HG03175 (cell line): ENCODE measurements around the gene ZSWIM9.

ENCODE experiments used
- ATAC-seq: cut with Tn5 transposase; IDR thresholded peaks from one replicate; pipeline ENCODE4 v1.9.1; 2021; ENCODE audit warnings: mild to moderate bottlenecking, moderate library complexity; ENCODE audit not compliant: unreplicated experiment

ZSWIM9 gene

DNA sequence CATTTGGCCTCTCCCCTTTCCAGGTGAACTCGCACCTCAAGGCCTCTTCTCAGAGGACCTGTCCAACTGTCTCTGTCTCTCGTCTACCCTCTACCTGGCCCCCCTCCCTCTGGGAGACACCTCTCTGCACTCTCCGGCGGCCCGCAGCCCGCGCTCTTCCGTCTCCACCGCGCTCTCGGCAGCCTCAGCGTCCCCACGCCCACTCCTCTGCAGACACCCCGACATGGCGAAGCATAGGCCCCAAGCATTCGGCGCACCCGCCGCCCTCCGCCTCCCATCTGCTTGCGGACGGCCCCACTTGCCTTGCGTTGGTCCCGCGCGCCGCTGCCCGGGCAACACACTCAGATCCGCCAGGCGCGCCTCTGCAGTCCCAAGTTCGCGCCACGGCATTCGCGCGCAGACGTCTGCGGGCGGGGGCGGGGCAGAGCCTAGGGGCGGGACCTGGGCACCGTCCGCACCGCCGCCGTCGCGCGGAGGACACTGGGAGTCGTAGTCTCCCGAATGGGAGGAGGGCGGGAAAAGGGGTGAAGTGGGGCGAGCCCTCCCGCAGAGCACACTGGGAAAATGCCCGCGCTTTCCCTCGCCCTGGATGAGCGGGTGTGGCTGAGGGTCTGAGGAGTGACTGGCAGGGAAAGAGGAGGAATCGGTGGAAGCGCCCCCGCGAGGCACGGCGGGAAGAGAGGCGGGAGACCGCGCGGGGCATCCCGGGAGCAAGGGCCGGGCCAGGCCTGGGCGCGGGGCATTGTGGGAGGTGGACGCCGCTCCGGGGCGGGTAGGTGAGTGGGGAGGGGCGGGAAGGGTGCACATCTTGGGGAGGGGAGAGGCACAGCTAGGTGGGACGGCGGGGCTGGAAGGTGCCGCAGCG is at the start of gene ZSWIM9, which contains the start of gene LIG1:
ZSWIM9 (plus strand) TSS at position 742 of the 865 bp plus-strand sequence. CDS start 1,123 bp downstream, outside the sequence.
LIG1 (minus strand) TSS at position 406 of the 865 bp plus-strand sequence. CDS start 4,778 bp downstream, outside the sequence.
- peak; percentile 81 for ATAC-seq

DNA sequence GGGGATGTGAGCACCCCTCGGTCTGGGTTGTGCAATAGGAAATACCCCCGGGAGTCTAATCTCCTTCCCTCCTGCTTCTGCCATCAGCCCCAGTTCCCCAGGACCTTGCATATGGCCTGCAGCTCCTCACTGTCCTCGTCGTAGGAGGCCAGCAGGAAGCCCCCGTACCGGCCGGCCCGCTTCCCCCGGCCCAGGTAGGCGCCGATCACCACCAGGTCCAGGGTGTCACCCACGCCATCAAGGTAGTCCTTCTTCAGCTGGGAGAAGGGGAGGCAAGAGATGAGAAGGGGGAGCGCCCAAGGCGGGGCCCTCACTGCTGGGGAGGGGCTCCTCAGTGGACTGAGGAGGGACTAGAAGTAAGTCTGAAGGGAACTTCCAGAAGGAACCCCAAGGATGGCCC is 49.4 kb upstream of the ZSWIM9 start:
- ATAC-seq: no peak

DNA sequence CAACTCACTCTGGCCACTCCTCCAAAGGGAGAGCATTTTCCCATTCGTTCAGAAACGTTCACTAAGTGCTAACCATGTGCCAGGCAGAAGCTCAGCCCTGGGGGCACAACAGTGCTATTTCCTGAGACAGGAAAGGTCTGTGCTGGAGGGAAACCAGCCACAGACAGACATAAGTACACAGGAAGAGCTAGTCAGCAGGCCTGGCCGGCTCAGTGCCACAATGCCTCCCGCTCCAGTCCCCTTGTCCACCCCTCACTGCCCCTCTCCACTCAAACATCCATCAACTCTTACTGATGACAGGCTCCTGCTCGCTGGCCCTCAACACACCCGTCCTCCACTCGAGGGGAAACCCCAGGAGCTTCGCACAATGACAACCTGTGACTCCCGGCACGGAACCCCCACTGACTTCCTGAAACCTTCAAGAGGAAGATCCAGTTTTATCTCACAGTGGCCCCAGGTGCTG is 48.5 kb upstream of the ZSWIM9 start:
- ATAC-seq: no peak

DNA sequence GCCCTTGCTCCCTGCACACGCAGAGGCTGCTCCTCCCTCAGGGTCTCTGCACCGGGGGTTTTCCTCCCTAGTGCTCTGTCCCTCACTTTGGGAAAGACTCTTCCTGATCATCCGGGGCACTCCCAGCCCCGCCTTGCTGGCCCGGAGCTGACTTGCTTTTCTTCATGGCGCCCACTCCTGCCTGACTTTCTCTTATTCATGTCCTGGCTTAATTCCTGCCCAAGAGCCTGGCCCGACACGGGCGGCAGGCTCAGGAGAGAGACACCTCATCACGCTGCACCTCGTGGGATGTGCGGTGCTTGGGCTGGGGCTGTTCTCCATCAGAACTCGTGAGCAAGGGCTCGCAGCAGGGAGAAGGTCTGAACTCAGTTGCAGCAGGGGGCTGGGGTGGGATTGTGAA is 48.1 kb upstream of the ZSWIM9 start:
- no peak for ATAC-seq

DNA sequence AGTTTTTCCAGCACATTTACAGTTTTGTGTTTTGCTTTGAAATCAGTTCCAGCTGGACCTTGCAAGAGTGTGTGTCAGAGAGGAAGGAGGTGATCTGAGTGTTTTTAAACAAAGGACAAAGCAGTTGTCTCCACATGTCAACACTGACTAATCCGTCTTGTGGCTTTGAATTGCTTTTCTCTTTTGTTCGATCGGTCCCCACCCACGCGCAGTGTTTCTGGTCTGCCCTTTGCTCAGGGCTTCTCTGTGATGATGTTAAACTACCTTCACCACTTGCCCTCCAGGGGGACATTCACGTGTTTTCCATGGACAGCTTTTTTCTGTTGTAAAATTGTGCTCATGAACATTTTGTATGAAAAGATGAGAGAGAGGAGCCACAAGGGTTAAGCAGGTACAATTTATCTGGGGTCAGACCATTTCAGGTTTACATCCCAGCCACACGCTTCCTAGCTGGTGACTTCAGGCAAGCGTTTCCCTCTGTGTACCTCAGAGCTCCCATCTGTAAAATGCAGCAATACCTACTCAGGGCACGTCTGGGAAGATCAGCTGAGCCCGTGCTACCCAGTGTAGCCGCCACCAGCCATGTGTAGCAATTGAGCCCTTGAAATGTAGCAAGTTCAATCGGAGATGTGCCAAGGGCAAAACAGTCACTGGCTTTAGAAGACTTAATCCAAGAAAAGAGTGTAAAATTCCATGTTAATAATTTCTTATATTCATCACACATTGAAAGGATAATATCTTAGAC is 46.4 kb upstream of the ZSWIM9 start:
- no peak for ATAC-seq

DNA sequence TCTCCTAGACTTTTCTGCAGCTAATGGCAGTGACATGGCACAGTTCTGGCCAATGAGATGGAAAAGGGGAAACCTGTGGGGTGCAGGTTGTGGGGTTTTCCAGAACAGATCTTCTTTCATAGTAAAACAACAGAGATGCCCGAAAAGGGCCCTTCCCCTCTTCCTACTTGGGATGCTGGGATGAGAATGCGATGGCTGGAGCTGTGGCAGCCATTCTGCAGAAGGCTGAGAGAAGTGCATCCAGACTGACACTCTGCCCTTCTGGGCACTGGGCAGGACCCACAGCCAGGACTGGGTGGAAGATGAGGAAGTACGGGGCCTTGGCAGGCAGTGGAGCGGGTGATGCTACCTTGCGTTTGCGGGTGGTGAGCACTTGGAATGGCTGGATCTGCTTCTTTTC is 42.9 kb upstream of the ZSWIM9 start:
- ATAC-seq: no peak

DNA sequence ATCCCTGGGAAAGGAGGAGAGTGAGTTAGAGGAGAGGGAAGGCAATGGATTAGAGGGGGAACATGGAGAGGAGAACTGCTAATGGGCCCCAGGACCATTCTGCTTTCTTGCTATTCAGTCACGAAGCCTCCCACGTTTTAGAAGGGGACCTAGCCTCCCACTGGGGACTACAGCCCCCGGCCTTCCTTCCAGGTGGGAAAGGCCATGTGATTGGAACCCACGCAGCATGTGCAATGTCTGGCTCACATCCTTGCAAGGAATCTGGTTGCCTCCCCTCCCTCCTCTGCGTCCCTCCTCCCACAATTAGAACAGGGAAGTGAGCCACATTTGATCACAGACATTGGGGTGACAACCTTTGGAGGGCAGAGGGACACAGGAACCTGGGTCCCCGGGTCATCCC is 37.4 kb upstream of the ZSWIM9 start:
- ATAC-seq: no peak

DNA sequence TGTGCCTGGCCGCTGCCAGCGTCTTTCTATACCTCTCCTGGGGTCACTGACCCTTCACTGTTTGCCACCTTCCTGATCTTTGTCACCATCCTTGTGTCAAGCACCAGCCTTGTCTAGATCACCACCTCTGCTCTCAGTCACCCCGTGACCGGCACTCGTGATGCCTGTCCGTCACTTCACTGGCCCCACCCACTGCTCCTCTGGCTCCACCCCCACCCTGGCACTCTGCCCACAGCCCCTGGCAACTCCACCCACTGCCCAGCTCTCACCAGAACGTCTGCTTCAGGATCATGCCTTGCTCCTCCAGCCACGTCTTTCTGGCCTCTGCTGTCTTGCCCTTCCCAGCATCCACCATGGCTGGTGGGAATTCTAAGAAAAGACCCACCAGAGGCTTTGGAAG is 35.1 kb upstream of the ZSWIM9 start:
- no peak for ATAC-seq

DNA sequence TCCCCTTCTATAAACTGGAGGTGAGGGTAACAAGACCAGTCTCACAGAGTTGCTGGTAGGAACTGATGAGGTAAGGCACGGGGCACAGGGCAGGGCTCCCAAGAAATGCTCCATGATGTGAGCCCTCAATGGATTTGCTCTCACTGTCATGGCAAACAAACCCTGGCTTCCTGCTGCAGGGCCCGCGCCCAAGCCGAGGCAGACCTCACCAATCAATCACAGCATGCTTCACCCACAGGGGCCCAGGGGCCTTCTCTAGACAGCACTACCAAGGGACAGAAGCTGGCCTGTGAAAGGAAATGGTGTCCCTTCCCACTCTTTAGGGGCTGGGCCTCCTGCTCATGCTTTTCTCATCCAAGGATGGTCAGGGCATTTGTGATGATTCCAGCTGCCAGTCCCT is 33.9 kb upstream of the ZSWIM9 start:
- ATAC-seq: no peak

DNA sequence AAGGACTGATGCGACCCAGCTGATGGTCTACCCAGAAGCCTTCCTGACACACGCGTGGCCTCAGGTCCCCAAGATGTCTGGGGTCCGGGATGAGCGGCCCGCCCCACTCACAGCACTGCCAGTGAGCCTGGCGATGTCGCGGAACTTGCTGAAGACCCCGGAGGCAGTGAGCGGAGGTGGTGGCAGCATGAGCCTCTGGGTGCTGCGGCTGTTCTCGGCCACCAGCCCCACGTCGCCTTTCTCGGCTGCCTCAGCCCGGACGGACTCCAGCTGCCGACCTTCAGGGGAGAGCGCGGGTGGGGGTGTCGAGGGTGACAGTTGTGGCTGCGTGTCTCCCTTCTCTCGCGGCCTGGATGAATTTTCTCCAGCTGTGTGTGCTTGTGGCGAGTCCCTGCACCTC is 33.1 kb upstream of the ZSWIM9 start:
- ATAC-seq: no peak

DNA sequence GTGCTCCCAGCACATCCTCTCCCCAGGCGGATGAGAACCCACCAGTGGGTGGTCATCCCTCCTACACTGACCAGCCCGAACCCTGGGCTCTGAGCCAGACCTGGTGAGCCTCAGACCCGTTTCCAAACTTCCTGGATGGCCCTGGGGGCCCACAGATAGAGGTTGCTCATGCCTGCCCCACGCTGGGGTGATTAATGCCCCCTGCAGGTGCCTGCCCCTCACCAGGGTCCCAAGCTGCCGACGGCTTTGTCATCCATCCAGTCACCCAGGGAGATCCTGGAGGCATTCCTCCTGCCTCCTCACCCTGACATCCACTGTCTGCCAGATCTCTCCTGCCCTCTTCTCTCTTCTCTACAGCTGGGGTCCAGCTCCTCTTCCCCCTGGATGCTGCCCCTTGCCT is 31.4 kb upstream of the ZSWIM9 start:
- no peak for ATAC-seq

DNA sequence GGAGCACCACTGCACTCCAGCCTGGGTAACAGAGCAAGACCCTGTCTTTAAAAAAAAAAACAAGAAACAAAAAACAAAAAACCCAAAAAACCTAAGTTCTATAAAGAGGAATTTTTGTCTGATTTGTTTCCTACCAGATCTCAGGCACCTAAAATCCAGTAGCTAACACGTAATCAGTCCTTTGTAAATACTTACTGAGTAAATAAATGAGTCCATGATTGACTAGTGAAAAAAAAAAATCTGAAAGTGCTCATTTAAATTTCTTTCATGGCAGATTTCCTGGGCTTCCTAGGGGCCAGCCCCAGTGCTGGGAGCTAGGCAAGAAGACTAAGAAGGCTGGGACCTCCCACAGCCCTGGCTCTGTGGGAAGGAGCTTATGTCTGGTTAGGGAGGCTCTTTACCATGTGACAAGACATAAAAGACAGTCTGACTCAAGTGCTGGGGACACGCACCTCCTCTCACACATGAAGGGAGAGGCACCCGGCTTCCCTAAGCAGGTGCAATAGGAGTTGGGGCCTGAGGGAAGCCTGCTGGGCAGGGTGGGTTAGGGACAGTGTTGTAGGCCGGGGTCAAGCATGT is 22.8 kb upstream of the ZSWIM9 start:
- no peak for ATAC-seq

DNA sequence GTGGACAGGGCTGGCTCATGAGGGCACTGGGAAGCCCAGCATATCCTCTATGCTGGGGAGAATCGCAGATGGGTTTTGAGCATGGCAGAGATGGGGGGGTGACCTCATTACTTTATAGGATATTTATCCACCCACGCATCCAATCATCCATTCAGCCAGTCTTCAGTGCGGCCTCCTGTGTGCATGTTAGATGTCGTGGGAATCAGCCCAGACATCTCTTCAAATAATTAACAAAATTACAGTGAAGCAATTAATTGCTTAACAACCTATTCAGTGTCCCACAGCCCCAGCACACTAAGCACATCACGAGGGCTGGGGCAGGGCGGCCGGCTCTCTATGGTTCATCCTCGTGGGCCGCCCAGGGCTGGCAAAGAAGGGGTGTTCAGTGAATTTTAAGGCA is 21.9 kb upstream of the ZSWIM9 start:
- ATAC-seq: no peak

DNA sequence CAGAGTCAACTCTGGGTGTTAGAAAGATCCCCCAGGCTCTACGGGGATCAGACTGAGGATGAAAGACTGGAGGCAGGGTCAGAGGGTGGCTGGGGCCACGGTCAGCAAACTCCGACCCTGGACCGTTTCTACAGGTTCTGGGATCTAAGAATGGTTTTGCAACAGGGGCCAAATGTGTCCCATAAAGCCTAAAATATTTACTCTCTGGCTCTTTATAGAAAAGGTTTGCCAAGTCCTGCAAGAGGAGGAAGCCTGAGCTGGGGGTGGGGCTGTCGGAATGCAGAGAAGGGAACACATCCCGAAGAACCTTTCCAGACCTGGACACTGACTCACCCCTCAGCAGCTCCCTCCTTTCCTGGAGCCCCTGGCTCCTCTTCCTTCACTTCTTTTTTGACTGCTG is 21.1 kb upstream of the ZSWIM9 start:
- ATAC-seq: no peak

DNA sequence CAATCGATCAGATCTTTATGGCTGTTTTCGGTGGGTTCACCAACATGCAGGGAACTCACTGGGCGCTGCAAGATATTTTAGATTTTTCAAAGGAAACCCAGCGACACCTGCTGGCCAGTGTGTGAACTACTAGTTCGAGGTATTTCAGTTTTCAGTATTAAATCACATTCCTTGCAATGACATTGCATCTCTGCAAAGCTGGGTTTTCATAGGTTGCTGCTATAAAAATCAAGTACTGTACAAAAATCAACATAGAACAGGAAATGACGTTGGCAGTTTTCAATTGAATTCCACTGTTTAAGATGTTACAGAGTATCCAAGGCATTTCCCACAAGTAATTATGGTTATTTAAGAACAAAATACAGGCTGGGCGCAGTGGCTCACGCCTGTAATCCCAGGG is 17.9 kb upstream of the ZSWIM9 start:
- no peak for ATAC-seq

DNA sequence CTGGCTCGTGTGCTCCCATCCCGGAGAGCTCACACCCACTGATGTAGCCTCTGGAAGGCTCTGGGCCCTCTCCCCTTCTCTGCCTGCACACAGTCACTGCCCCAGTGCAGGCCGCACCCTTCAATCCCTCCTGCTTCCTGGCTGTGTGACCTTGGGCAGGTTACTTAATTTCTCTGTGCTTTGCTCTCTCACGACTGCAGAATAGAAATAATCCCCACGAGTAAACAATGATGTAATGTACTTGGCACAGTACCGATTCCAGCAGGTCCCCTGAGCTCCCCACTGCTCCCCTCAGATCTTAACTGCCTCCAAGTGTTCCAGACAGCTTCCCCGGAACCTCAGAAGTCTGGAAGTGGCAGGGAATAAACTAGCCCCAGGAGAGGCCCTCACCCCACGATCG is 16.5 kb upstream of the ZSWIM9 start:
- no peak for ATAC-seq

DNA sequence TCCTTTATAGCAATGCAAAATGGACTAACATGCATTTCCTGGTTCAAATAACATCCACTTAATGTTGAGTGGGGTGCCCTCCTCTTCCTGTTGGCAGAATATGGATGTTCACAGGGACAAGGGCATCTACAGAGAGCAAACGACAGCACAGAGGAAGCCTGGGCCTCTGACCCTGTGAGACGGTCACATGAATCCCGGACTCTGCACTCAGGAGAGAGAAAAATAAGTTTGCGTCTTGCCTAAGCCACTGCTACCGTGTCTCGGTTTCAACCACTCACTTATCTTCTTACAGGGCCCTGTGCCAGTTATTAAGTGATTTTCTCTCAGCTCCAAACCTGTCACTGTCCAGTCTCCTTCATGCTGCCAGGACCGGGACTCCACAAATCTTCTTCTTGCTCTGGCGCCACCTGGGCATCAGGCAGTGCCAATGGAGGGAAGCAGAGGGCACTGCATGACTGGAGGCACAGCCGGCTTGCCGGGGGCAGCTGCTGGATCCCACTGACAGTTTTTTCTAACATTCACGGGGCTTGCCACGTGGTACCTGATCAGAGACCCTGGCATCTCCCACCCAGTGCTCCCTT is 12.2 kb upstream of the ZSWIM9 start:
- no peak for ATAC-seq

DNA sequence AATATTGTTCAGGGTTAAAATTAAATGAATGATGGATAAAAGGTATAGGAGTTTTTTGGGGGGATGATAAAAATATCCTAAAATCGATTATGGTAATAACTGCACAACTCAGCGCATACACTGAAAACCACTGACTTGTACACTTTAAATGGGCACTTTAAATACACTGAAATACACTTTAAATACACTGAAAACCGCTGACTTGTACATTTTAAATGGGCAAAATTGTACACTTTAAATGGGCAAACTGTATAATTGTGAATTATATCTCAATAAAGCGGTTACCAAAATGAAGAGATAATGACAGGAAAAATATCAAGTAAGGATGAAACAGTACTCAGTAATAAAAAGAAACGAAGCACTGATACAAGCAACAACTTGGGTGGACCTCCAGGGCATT is 1.8 kb upstream of the ZSWIM9 start:
- ATAC-seq: no peak

DNA sequence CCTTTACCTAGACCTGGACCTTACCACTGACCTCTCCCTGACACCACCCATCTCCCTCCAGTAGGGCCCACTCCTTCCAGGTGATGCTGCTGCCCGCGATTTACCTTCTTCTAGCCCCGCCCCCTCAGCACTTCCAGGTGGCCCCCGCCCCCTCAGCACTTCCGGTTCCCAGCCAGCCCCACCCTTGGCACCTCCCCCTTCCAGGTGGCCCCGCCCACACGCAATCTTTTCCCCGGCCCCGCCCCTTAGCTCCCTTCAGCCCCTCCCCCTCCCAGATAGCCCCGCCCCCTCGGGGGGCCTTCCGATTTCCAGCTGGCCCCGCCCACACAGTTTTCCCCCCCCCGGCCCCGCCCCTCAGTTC is 922 bp upstream of the ZSWIM9 start:
- ATAC-seq: no peak

DNA sequence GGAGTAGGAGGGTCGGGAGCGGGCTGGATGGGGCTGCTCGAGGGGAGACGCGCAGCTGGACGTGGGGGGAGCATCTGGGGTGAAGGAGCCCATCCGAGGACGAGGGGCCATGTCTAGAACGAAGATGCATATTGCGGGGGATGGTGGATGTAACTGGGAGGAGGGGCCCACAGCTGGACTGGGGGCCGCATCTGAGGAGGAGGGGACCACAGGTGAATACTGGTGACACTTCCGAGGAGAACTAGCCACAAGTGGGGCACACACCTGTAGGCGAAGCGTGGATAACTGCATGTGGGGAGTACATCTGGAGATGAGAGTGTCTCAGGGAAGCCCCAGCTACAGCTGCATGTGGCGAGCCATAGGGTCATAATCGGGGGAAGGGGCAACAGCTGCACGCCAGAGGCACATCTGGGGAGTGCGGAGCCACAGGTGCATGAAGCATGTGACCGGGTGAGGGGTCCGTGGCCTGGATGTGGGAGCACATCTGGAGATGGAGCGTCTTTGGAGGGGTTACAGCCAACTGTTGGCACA is 402 bp downstream of the ZSWIM9 start:
- ATAC-seq: no peak

DNA sequence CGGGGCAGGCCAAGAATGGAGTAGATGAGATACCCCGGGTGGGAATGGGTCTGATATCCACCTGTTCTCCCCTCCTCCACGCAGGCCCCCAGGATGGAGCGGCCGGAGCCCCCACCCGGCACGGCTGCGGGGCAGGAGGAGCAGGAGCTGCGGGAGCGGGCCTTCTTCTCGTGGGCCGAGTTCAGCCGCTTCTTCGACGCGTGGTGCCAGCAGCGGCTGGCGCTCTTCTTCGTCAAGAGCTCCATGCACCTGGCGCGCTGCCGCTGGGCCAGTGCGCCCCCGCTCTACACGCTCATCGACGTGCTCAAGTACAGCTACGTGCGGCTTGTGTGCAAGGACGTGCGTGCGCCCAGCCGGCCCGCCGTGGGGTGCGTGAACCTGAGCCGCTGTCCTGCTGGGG is 1.2 kb downstream of the ZSWIM9 start:
- ATAC-seq: no peak
